ENCODE measurements around the gene ANXA9. TPM values are rescaled to one million over a fixed set of nuclear protein-coding genes. Genes with fewer than 3 reads are reported as not detected.

Gene ANXA9
- total and polyA plus RNA-seq, 10 donors, result 0.12 to 0.92 (median 0.29) TPM; not detected in 2

DNA sequence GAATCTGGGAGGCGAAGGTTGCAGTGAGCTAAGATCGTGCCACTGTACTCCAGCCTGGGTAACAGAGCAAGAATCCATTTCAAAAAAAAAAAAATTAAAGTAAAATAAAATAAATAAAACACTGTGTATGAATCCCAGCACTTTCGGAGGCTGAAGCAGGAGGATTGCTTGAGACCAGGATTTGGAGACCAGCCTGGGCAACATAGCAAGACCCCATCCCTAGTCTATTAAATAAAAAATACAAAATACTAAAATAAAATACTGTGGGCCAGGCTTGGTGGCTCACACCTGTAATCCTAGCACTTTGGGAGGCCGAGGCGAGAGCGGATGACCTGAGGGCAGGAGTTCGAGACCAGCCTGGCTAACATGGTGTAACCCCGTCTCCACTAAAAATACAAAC, 50.1 kb downstream of the ANXA9 start:
- H3K27me3 ChIP-seq (replicated peaks in 1 of 7), result no peaks in the 10 kb centered on the region
- TF ChIP-seq, protein P1, sequence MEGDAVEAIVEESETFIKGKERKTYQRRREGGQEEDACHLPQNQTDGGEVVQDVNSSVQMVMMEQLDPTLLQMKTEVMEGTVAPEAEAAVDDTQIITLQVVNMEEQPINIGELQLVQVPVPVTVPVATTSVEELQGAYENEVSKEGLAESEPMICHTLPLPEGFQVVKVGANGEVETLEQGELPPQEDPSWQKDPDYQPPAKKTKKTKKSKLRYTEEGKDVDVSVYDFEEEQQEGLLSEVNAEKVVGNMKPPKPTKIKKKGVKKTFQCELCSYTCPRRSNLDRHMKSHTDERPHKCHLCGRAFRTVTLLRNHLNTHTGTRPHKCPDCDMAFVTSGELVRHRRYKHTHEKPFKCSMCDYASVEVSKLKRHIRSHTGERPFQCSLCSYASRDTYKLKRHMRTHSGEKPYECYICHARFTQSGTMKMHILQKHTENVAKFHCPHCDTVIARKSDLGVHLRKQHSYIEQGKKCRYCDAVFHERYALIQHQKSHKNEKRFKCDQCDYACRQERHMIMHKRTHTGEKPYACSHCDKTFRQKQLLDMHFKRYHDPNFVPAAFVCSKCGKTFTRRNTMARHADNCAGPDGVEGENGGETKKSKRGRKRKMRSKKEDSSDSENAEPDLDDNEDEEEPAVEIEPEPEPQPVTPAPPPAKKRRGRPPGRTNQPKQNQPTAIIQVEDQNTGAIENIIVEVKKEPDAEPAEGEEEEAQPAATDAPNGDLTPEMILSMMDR (IDR thresholded peaks at IDR 0.05 in 8 of 11, conservative IDR thresholded peaks at IDR 0.05 in 3 of 11), result no peak
- TF ChIP-seq POLR2A (IDR thresholded peaks at IDR 0.05) (no peak), POLR2AphosphoS5 (IDR thresholded peaks at IDR 0.05) (no peak)
- no peak overlapping the region for H3K27ac ChIP-seq
- DNase-seq, result no peak
- H3K4me3 ChIP-seq, result no peak overlapping the region
- H3K9me3 ChIP-seq, result no peaks in the 10 kb centered on the region
- 95 to 98% (median 97%) methylated on average over 8 of the region's 8 CpGs for WGBS, 5 donors
- H3K4me1 ChIP-seq, result no peaks in the 10 kb centered on the region
- H3K36me3 ChIP-seq, result peaks cover 0 to 85% (median 63%) of the 10 kb centered on the region in 6 donors
- intact Hi-C loops (cut with DNase I; ENCODE audit: low total_unique reads), result no loop called here

DNA sequence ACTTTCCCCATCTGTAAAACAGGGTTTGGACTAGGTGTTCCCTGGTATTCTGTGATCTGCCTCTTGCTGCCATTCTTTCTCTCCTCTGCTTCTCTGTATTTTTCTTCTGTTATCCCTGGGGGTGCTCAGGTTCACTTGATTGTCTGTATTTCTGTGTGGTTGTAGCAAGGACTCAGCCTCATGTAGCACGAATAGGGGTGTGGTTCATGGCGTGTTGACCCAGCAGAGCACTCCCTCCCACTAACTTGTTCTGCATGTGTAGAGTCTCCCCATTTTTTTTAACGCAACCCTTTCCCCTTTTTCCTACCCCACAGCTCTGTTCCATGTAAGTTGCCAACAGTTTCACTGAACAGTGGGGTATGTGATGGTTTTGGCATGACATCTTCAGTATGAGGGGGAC, 53.1 kb downstream of the ANXA9 start:
- TF ChIP-seq POLR2AphosphoS5 (IDR thresholded peaks at IDR 0.05) (no peak), POLR2A (IDR thresholded peaks at IDR 0.05) (no peak)
- TF ChIP-seq, protein P1 (IDR thresholded peaks at IDR 0.05 in 8 of 11, conservative IDR thresholded peaks at IDR 0.05 in 3 of 11), result no peak
- intact Hi-C loops (cut with DNase I; ENCODE audit: low total_unique reads), result no loop called here
- Histone ChIP-seq H3K4me3 (no peak overlapping the region), H3K27me3 (replicated peaks in 1 of 7) (no peaks in the 10 kb centered on the region), H3K9me3 (no peaks in the 10 kb centered on the region), H3K4me1 (no peaks in the 10 kb centered on the region), H3K27ac (no peak overlapping the region), H3K36me3 (peaks cover 0 to 55% (median 38%) of the 10 kb centered on the region in 6 donors)
- DNase-seq, result no peak
- 93 to 98% (median 97%) methylated on average over 3 of the region's 3 CpGs for WGBS, 5 donors

DNA sequence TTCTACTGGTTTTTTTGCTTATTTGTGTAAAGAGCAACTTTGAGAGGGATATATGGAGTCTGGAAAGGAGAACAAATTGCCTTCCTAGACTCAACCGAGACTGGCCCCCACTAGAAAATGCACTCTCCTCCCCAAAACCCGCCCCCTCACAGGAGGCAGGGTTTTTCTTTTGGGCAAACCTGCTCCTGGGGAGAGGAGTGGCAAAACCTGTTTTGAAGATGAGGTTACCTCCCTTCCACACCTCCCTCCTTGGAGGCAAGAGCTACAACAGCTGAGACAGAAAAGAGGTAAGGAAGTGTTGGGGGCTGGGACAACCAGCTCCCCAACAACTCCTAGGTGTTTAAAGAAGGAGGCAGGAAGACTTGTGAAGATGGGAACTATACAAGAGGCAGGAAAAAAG, 54.3 kb downstream of the ANXA9 start, which contains the start of gene BNIPL:
Gene BNIPL, plus strand, starts transcription at position 231 of the 400 bp plus-strand sequence. Its CDS starts 140 bp downstream, at position 371.
- Histone ChIP-seq H3K4me3 (no peak within 1 kb of the TSS), H3K9me3 (no peaks in the 10 kb centered on the region), H3K27me3 (replicated peaks in 1 of 7) (no peaks in the 10 kb centered on the region), H3K4me1 (no peaks in the 10 kb centered on the region), H3K36me3 (peaks cover 0 to 43% (median 26%) of the 10 kb centered on the region in 6 donors), H3K27ac (no peak within 1 kb of the TSS)
- intact Hi-C loops (cut with DNase I; ENCODE audit: low total_unique reads), result no loop called here
- no peak for DNase-seq
- 43 to 70% (median 47%) methylated on average over 2 of the region's 2 CpGs for WGBS, 5 donors
- TF ChIP-seq, protein P1 (IDR thresholded peaks at IDR 0.05 in 8 of 11, conservative IDR thresholded peaks at IDR 0.05 in 3 of 11), result no peak
- TF ChIP-seq POLR2A (IDR thresholded peaks at IDR 0.05) (no peak), POLR2AphosphoS5 (IDR thresholded peaks at IDR 0.05) (no peak)

DNA sequence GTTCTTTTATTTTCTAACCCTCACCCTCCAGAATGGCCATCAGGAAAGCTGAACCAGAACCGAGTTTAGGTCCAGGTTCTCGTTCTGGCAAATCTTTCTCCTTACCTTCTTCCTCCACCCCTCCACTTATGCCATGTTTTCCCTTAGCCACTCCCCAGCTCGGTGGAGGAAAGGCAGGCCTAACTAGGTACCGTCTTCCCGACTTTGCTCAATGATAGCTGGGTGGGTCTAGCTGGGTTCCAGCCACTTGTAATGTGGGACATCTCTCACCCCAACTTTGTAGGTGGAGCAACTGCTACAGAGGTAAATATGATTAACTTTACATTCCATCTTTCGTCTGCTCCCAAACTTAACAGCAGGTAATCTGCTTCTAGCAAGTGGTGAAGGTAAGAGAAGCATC, 54.9 kb downstream of the ANXA9 start:
- H3K9me3 ChIP-seq, result no peaks in the 10 kb centered on the region
- 85 to 93% (median 90%) methylated on average over 6 of the region's 6 CpGs for WGBS, 5 donors
- TF ChIP-seq POLR2A (IDR thresholded peaks at IDR 0.05) (no peak), POLR2AphosphoS5 (IDR thresholded peaks at IDR 0.05) (no peak)
- no peak overlapping the region for H3K4me3 ChIP-seq
- DNase-seq, result no peak
- H3K4me1 ChIP-seq, result no peaks in the 10 kb centered on the region
- H3K36me3 ChIP-seq, result peaks cover 0 to 36% (median 22%) of the 10 kb centered on the region in 6 donors
- intact Hi-C loops (cut with DNase I; ENCODE audit: low total_unique reads), result no loop called here
- no peaks in the 10 kb centered on the region for H3K27me3 ChIP-seq (replicated peaks in 1 of 7)
- no peak overlapping the region for H3K27ac ChIP-seq

DNA sequence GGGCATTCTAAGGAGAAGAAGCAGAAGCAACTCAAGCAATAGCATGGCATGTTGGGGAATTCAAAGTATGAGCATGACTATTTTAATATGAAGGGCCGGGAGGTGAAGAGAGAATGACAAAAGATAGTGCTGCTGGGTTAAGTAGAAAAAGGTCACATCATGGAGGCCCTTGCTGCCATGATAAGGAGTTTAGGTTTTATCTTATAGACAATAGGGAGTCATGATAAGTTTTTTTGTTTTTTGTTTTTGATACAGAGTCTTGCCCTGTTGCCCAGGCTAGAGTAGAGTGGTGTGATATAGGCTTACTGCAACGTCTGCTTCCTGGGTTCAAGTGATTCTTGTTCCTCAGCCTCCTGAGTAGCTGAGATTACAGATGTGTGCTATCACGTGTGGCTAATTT, 57.4 kb downstream of the ANXA9 start:
- Histone ChIP-seq H3K36me3 (peaks cover 0 to 21% (median 5%) of the 10 kb centered on the region in 6 donors), H3K27me3 (replicated peaks in 1 of 7) (no peaks in the 10 kb centered on the region), H3K4me1 (no peaks in the 10 kb centered on the region), H3K27ac (no peak overlapping the region), H3K9me3 (no peaks in the 10 kb centered on the region), H3K4me3 (no peak overlapping the region)
- TF ChIP-seq, protein P1 (IDR thresholded peaks at IDR 0.05 in 8 of 11, conservative IDR thresholded peaks at IDR 0.05 in 3 of 11), result no peak
- intact Hi-C loops (cut with DNase I; ENCODE audit: low total_unique reads), result no loop called here
- WGBS, 5 donors, result 87 to 96% (median 88%) methylated on average over 3 of the region's 3 CpGs
- no peak for DNase-seq

Data from spleen (tissue), 11 donors.